K562 (cell line): ENCODE data around the gene VRK1. TPM values are rescaled to one million over a fixed set of nuclear protein-coding genes. Genes with fewer than 3 reads are reported as not detected.

Experiments
- AFF4 ChIP-seq: sonication (generic); formaldehyde crosslinking; IDR thresholded peaks from 2 replicates; pipeline ENCODE4 v1.8.0; 2023; ENCODE audit warnings: mild to moderate bottlenecking, missing genetic modification reagents
- C11orf30 ChIP-seq: fragments of 450-650 bp; IDR thresholded peaks from 2 replicates; pipeline ENCODE4 v1.6.1; 2016; ENCODE audit warnings: low read depth, mild to moderate bottlenecking
- CLOCK ChIP-seq: fragments of 250-450 bp; sonication (Bioruptor Pico); IDR thresholded peaks from 2 replicates; pipeline ENCODE4 v1.4.0; 2020; ENCODE audit warnings: mild to moderate bottlenecking, moderate library complexity, borderline replicate concordance
- EP400 ChIP-seq: fragments of 450-650 bp; IDR thresholded peaks from 2 replicates; pipeline ENCODE4 v1.6.1; 2017; ENCODE audit warnings: antibody characterized with exemption, mild to moderate bottlenecking, moderate library complexity
- FOSL1 ChIP-seq: fragments of 200-800 bp; sonication (Bioruptor generic); conservative IDR thresholded peaks from 2 replicates; pipeline ENCODE4 v1.6.1; 2016; ENCODE audit warnings: missing genetic modification characterization, missing compliant biosample characterization
- FOXJ2 ChIP-seq: fragments of 200-800 bp; sonication (Bioruptor generic); IDR thresholded peaks from 2 replicates; pipeline ENCODE4 v1.6.1; 2016; ENCODE audit warnings: missing genetic modification characterization, missing compliant biosample characterization
- GABPB2 ChIP-seq: fragments of 250-450 bp; sonication (Bioruptor Pico); conservative IDR thresholded peaks from 2 replicates; pipeline ENCODE4 v1.5.1; 2021; ENCODE audit warnings: mild to moderate bottlenecking
- HNRNPH1 ChIP-seq: fragments of 200-400 bp; formaldehyde crosslinking; optimal IDR thresholded peaks from 2 replicates; pipeline ENCODE3; 2017; ENCODE audit warnings: low read depth, mild to moderate bottlenecking, low read length, moderate library complexity
- HNRNPUL1 ChIP-seq: fragments of 200-400 bp; formaldehyde crosslinking; IDR thresholded peaks from 2 replicates; pipeline ENCODE4 v1.6.1; 2017; ENCODE audit warnings: low read length
- KDM5B ChIP-seq: fragments of 200-600 bp; sonication (generic); IDR thresholded peaks from 2 replicates; pipeline ENCODE4 v1.6.1; 2012; ENCODE audit warnings: low read depth, mild to moderate bottlenecking, moderate library complexity, low read length, control low read depth, inconsistent platforms; ENCODE audit not compliant: insufficient replicate concordance
- MCM7 ChIP-seq, 2 experiments: fragments of 450-650 bp; IDR thresholded peaks; 2 replicates each; pipeline ENCODE4 v1.6.1; 2016 to 2018
- NONO ChIP-seq, 2 experiments: fragments of 200-400 bp in 1 of 2; fragments of 450-650 bp in 1 of 2; formaldehyde crosslinking in 1 of 2; IDR thresholded peaks; 2 replicates each; pipeline ENCODE4 v1.6.1; 2017; ENCODE audit warnings: low read depth in 2 of 2, mild to moderate bottlenecking in 2 of 2, moderate library complexity in 2 of 2, low read length in 1 of 2
- THAP12 ChIP-seq: fragments of 250-450 bp; sonication (Bioruptor Pico); IDR thresholded peaks from 2 replicates; pipeline ENCODE4 v1.9.0; 2021; ENCODE audit warnings: mild to moderate bottlenecking, inconsistent platforms
- ZBTB1 ChIP-seq: sonication (generic); formaldehyde crosslinking; IDR thresholded peaks from 2 replicates; pipeline ENCODE4 v1.8.1; 2023; ENCODE audit warnings: missing genetic modification reagents, low read depth, mild to moderate bottlenecking, borderline replicate concordance
- ZC3H11A ChIP-seq: IDR thresholded peaks from 2 replicates; pipeline ENCODE4 v1.6.1; 2012; ENCODE audit warnings: low read depth, low read length, improper control_type of control experiment
- ZNF134 ChIP-seq: fragments of 250-450 bp; sonication (Bioruptor Pico); conservative IDR thresholded peaks from 2 replicates; pipeline ENCODE4 v1.4.0; 2020
- ZNF217 ChIP-seq: sonication (generic); formaldehyde crosslinking; IDR thresholded peaks from 2 replicates; pipeline ENCODE4 v1.8.0; 2022; ENCODE audit warnings: mild to moderate bottlenecking, missing genetic modification reagents
- ZNF436 ChIP-seq: fragments of 250-450, 450-650 bp; sonication (Bioruptor Pico); formaldehyde crosslinking; IDR thresholded peaks from 2 replicates; pipeline ENCODE4 v1.7.0; 2020; ENCODE audit warnings: mild to moderate bottlenecking
- ZNF561 ChIP-seq: fragments of 450-650 bp; formaldehyde crosslinking; conservative IDR thresholded peaks from 2 replicates; pipeline ENCODE4 v1.4.0; 2020; ENCODE audit warnings: mild to moderate bottlenecking, moderate library complexity
- ZNF766 ChIP-seq: fragments of 200-800 bp; sonication (Bioruptor generic); conservative IDR thresholded peaks from 2 replicates; pipeline ENCODE4 v1.6.1; 2016; ENCODE audit warnings: missing genetic modification characterization, missing compliant biosample characterization
- polyA plus RNA-seq, 8 experiments: library from polyadenylated mRNA; depleted of rRNA in 4 of 8; stranded (reverse) in 5 of 8; unstranded in 3 of 8; fragments of >200 nt; fragmentation: Nextera tagmentation in 2 of 8; fragmentation: Illumina TruSeq in 1 of 8; extraction: Ambion mirVana in 2 of 8; extraction: Trizol in 1 of 8; gene quantifications; 2 replicates each; pipeline versions ENCODE4 v1.2.1 to v1.2.3, GENCODE V29; 2011 to 2014; ENCODE audit warnings: inconsistent platforms in 1 of 8, missing spikeins in 1 of 8
- total RNA-seq, 7 experiments: library from RNA; depleted of rRNA in 6 of 7; stranded (reverse); fragments of >200 nt in 6 of 7; fragmentation: Illumina TruSeq in 2 of 7; extraction: Trizol in 2 of 7; gene quantifications; 2 replicates each; pipeline versions ENCODE4 v1.2.1 to v1.2.3, GENCODE V29; 2011 to 2021; ENCODE audit warnings: low replicate concordance in 1 of 7

The VRK1 gene
- total and polyA plus RNA-seq, 9 of the 15 experiments (the other 6 are each of a cell fraction or from before 2014, with no cell fraction given) = 83.6 to 177 (median 116) TPM

GRCh38 chr14:96796851-96797581, at the start of gene VRK1 (continued):
- TF ChIP-seq AFF4 (CRISPR knock-in tag) (no peak), ZNF766 (peak; percentile 82), KDM5B (peak; percentile 78), MCM7 (IDR thresholded peaks at IDR 0.05) (no peak), ZNF134 (CRISPR knock-in tag) (no peak), GABPB2 (CRISPR knock-in tag) (no peak), CLOCK (CRISPR knock-in tag) (no peak), ZBTB1 (CRISPR knock-in tag) (no peak), NONO (IDR thresholded peaks at IDR 0.05; ENCODE audit: low read depth in 2 of 2, low read length in 1 of 2) (peak in 1 of 2 experiments; percentile 61; a peak in 1 of 4 replicates), ZNF436 (no peak), FOXJ2 (no peak), C11orf30 (peak; percentile 69), ZNF217 (CRISPR knock-in tag) (no peak), HNRNPH1 (no peak), THAP12 (CRISPR knock-in tag) (peak; percentile 39; the same call in 1 of the 2 replicates), EP400 (peak; percentile 65; the same call in 1 of the 2 replicates), ZC3H11A (no peak), FOSL1 (tag) (no peak), HNRNPUL1 (no peak), ZNF561 (CRISPR knock-in tag) (no peak)
